ENCODE data around the gene DUSP28.
"Not testable (repeated sequence)": the region's sequence is repeated elsewhere in the genome, so short reads cannot be mapped to it uniquely, and the experiment has no call there.

The DUSP28 gene

GRCh38 chr2:240529344-240529999 lies 30.7 kb upstream of the DUSP28 start:
- H3K27ac ChIP-seq = no peak overlapping the region
- H3K27me3 ChIP-seq = no peaks in the 10 kb centered on the region
- H3K36me3 ChIP-seq = peaks cover 9% of the 10 kb centered on the region
- no peaks in the 10 kb centered on the region for H3K4me1 ChIP-seq (ENCODE audit: control insufficient read depth in 1 of 2, insufficient read depth in 1 of 2, low read depth in 1 of 2, low read length in 1 of 2)
- H3K9me3 ChIP-seq = peaks cover 15% of the 10 kb centered on the region
- no peak overlapping the region for H3K4me3 ChIP-seq (ENCODE audit: low read depth in 1 of 2, low read length in 1 of 2)
- TF ChIP-seq, protein P1, sequence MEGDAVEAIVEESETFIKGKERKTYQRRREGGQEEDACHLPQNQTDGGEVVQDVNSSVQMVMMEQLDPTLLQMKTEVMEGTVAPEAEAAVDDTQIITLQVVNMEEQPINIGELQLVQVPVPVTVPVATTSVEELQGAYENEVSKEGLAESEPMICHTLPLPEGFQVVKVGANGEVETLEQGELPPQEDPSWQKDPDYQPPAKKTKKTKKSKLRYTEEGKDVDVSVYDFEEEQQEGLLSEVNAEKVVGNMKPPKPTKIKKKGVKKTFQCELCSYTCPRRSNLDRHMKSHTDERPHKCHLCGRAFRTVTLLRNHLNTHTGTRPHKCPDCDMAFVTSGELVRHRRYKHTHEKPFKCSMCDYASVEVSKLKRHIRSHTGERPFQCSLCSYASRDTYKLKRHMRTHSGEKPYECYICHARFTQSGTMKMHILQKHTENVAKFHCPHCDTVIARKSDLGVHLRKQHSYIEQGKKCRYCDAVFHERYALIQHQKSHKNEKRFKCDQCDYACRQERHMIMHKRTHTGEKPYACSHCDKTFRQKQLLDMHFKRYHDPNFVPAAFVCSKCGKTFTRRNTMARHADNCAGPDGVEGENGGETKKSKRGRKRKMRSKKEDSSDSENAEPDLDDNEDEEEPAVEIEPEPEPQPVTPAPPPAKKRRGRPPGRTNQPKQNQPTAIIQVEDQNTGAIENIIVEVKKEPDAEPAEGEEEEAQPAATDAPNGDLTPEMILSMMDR (IDR thresholded peaks at IDR 0.05) = no peak

DNA sequence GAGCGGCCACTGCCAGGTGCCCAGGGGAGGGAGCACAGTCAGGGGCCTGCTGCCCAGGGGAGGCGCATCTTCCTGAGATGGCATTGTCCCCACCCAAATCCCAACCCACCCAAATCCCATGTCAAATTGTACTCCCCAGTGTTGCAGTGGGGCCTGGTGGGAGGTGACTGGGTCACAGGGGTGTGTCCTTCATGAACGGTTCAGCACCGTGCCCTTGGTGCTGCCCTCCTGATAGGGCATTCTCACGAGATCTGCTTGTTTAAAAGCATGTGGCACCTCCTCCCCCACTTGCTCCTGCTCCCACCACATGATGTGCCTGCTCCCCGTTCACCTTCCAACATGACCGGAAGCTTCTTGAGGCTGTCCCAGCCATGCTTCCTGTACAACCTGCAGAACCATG lies 30.0 kb upstream of the DUSP28 start:
- H3K4me1 ChIP-seq (ENCODE audit: control insufficient read depth in 1 of 2, insufficient read depth in 1 of 2, low read depth in 1 of 2, low read length in 1 of 2) = no peaks in the 10 kb centered on the region
- no peak overlapping the region for H3K4me3 ChIP-seq (ENCODE audit: low read depth in 1 of 2, low read length in 1 of 2)
- no peaks in the 10 kb centered on the region for H3K27me3 ChIP-seq
- H3K36me3 ChIP-seq = peaks cover 9% of the 10 kb centered on the region
- no peak overlapping the region for H3K27ac ChIP-seq
- TF ChIP-seq, protein P1 (IDR thresholded peaks at IDR 0.05) = no peak
- H3K9me3 ChIP-seq = peaks cover 12% of the 10 kb centered on the region

GRCh38 chr2:240531038-240531437 lies 29.1 kb upstream of the DUSP28 start:
- H3K4me1 ChIP-seq (ENCODE audit: control insufficient read depth in 1 of 2, insufficient read depth in 1 of 2, low read depth in 1 of 2, low read length in 1 of 2) = no peaks in the 10 kb centered on the region
- H3K36me3 ChIP-seq = peaks cover 9% of the 10 kb centered on the region
- H3K4me3 ChIP-seq (ENCODE audit: low read depth in 1 of 2, low read length in 1 of 2) = no peak overlapping the region
- H3K27ac ChIP-seq = no peak overlapping the region
- TF ChIP-seq, protein P1 (IDR thresholded peaks at IDR 0.05) = no peak
- H3K27me3 ChIP-seq = no peaks in the 10 kb centered on the region
- peaks cover 9% of the 10 kb centered on the region for H3K9me3 ChIP-seq

- H3K27ac ChIP-seq = no peak overlapping the region
- H3K4me3 ChIP-seq (ENCODE audit: low read depth in 1 of 2, low read length in 1 of 2) = no peak overlapping the region
- TF ChIP-seq, protein P1 (IDR thresholded peaks at IDR 0.05) = no peak
- H3K27me3 ChIP-seq = no peaks in the 10 kb centered on the region
- H3K36me3 ChIP-seq = peaks cover 11% of the 10 kb centered on the region
- no peaks in the 10 kb centered on the region for H3K4me1 ChIP-seq (ENCODE audit: control insufficient read depth in 1 of 2, insufficient read depth in 1 of 2, low read depth in 1 of 2, low read length in 1 of 2)
- peaks cover 5% of the 10 kb centered on the region for H3K9me3 ChIP-seq
These were observed 28.0 kb upstream of the DUSP28 start for GRCh38 chr2:240532031-240532775.

DNA sequence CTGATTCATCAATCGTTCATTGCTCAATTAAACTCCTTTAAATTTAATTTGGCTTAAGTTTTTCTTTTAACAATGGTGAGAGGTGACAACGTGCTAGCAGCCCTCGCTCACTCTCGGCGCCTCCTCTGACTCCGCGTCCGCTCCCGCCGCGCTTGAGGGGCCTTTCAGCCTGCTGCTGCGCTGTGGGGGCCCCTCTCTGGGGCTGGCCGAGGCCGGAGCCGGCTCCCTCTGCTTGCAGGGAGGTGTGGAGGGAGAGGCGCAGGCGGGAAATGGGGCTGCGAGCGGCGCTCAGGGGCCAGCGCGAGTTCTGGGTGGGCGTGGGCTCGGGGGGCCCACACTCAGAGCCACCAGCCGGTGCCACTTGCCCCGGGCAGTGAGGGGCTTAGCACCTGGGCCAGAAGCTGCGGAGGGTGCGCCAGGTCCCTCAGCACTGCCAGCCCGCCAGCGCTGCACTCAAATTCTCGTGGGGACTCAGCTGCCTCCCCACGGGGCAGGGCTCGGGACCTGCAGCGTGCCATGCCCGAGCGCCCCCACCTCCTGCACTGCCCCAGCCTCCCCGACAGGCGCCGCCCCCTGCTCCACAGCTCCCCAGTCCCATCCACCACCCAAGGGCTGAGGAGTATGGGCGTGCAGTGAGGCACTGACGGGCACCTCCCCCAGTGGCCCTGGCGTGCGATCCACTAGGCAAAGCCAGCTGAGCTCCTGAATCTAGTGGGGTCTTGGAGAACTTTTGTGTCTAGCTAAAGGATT lies 22.0 kb upstream of the DUSP28 start:
- TF ChIP-seq, protein P1 (IDR thresholded peaks at IDR 0.05) = no peak
- Histone ChIP-seq H3K36me3 (peaks cover 29% of the 10 kb centered on the region), H3K9me3 (no peaks in the 10 kb centered on the region), H3K27ac (no peak overlapping the region), H3K27me3 (no peaks in the 10 kb centered on the region), H3K4me3 (ENCODE audit: low read depth in 1 of 2, low read length in 1 of 2) (no peak overlapping the region), H3K4me1 (ENCODE audit: control insufficient read depth in 1 of 2, insufficient read depth in 1 of 2, low read depth in 1 of 2, low read length in 1 of 2) (no peaks in the 10 kb centered on the region)

DNA sequence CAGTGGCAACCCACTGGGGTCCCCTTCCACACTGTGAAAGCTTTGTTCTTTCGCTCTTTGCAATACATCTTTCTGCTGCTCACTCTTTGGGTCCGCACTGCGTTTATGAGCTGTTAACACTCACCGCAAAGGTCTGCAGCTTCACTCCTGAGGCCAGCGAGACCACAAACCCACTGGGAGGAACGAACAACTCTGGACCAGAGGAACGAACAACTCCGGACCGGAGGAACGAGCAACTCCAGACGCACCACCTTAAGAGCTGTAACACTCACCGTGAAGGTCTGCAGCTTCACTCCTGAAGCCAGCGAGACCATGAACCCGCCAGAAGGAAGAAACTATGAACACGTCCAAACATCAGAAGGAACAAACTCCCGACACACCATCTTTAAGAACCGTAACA lies 21.1 kb upstream of the DUSP28 start:
- not testable (repeated sequence) for H3K4me1 ChIP-seq (ENCODE audit: control insufficient read depth in 1 of 2, insufficient read depth in 1 of 2, low read depth in 1 of 2, low read length in 1 of 2); H3K9me3 ChIP-seq; H3K4me3 ChIP-seq (ENCODE audit: low read depth in 1 of 2, low read length in 1 of 2); H3K27ac ChIP-seq; H3K27me3 ChIP-seq
- H3K36me3 ChIP-seq = peaks cover 29% of the 10 kb centered on the region
